ENCODE data around the gene NRXN3. TPM values are rescaled to one million over a fixed set of nuclear protein-coding genes. Genes with fewer than 3 reads are reported as not detected.
A peak's percentile ranks its signal among the peaks of the same experiment; 100 is the strongest.

NRXN3 gene
- total and polyA plus RNA-seq, 8 donors, result 0.29 to 41.1 (median 9.1) TPM

- intact Hi-C loops (cut with DNase I; ENCODE audit: low total_unique reads), result no loop called here
- H3K36me3 ChIP-seq, result no peaks in the 10 kb centered on the region
- no peak for TF ChIP-seq EP300 (IDR thresholded peaks at IDR 0.05)
- TF ChIP-seq POLR2AphosphoS5 (IDR thresholded peaks at IDR 0.05), result no peak
- TF ChIP-seq POLR2A (IDR thresholded peaks at IDR 0.05), result no peak
- TF ChIP-seq CTCF (IDR thresholded peaks at IDR 0.05), result no peak
- no peak overlapping the region for H3K4me3 ChIP-seq
- no peaks in the 10 kb centered on the region for H3K27me3 ChIP-seq
- WGBS, 5 donors, result 61 to 82% (median 76%) methylated on average over 3 of the region's 3 CpGs
- no peak overlapping the region for H3K27ac ChIP-seq
- H3K4me1 ChIP-seq, result no peaks in the 10 kb centered on the region
- no peaks in the 10 kb centered on the region for H3K9me3 ChIP-seq
- no peak for DNase-seq
These were observed 1281.4 kb downstream of the NRXN3 start for GRCh38 chr14:79451601-79452000.

GRCh38 chr14:79453276-79453675 lies 1283.1 kb downstream of the NRXN3 start:
- TF ChIP-seq POLR2A (IDR thresholded peaks at IDR 0.05) (no peak), EP300 (IDR thresholded peaks at IDR 0.05) (no peak), CTCF (IDR thresholded peaks at IDR 0.05) (no peak), POLR2AphosphoS5 (IDR thresholded peaks at IDR 0.05) (no peak)
- no peak overlapping the region for H3K27ac ChIP-seq
- H3K4me1 ChIP-seq, result no peaks in the 10 kb centered on the region
- peak in 1 of 2 donors; percentile 19 for DNase-seq
- intact Hi-C loops (cut with DNase I; ENCODE audit: low total_unique reads), result no loop called here
- H3K4me3 ChIP-seq, result no peak overlapping the region
- 61 to 80% (median 74%) methylated on average over 4 of the region's 4 CpGs for WGBS, 5 donors
- no peaks in the 10 kb centered on the region for H3K27me3 ChIP-seq
- no peaks in the 10 kb centered on the region for H3K9me3 ChIP-seq
- no peaks in the 10 kb centered on the region for H3K36me3 ChIP-seq

- intact Hi-C loops (cut with DNase I; ENCODE audit: low total_unique reads), result no loop called here
- Histone ChIP-seq H3K4me3 (no peak overlapping the region), H3K4me1 (peaks cover 0 to 10% (median 0%) of the 10 kb centered on the region in 4 donors), H3K27me3 (no peaks in the 10 kb centered on the region), H3K36me3 (no peaks in the 10 kb centered on the region), H3K27ac (no peak overlapping the region), H3K9me3 (no peaks in the 10 kb centered on the region)
- DNase-seq, result no peak
- TF ChIP-seq CTCF (IDR thresholded peaks at IDR 0.05) (no peak), POLR2AphosphoS5 (IDR thresholded peaks at IDR 0.05) (no peak), POLR2A (IDR thresholded peaks at IDR 0.05) (no peak), EP300 (IDR thresholded peaks at IDR 0.05) (no peak)
These were observed 1294.3 kb downstream of the NRXN3 start for GRCh38 chr14:79464468-79464867.

GRCh38 chr14:79465651-79466050 lies 1295.5 kb downstream of the NRXN3 start:
- H3K9me3 ChIP-seq, result no peaks in the 10 kb centered on the region
- no peaks in the 10 kb centered on the region for H3K27me3 ChIP-seq
- intact Hi-C loops (cut with DNase I; ENCODE audit: low total_unique reads), result no loop called here
- H3K27ac ChIP-seq, result no peak overlapping the region
- no peak overlapping the region for H3K4me3 ChIP-seq
- TF ChIP-seq POLR2AphosphoS5 (IDR thresholded peaks at IDR 0.05) (no peak), POLR2A (IDR thresholded peaks at IDR 0.05) (no peak), CTCF (IDR thresholded peaks at IDR 0.05) (no peak), EP300 (IDR thresholded peaks at IDR 0.05) (no peak)
- DNase-seq, result no peak
- peaks cover 0 to 10% (median 0%) of the 10 kb centered on the region in 4 donors for H3K4me1 ChIP-seq
- H3K36me3 ChIP-seq, result no peaks in the 10 kb centered on the region
- WGBS, 5 donors, result 89 to 94% (median 91%) methylated on average over 3 of the region's 3 CpGs

Measured in stomach (tissue), 9 donors.